ENCODE results near the gene EEIG1. TPM values are rescaled to one million over a fixed set of nuclear protein-coding genes. Genes with fewer than 3 reads are reported as not detected.

EEIG1 gene
- total RNA-seq, 1 experiment from 2014 or later = 16.9 TPM

- no peak for DNase-seq
- Histone ChIP-seq H3K27me3 (ENCODE audit: control insufficient read depth, insufficient read depth, low read length) (no peaks in the 10 kb centered on the region), H3K36me3 (replicated peaks; ENCODE audit: control insufficient read depth, insufficient read depth, low read length) (no peaks in the 10 kb centered on the region), H3K4me3 (ENCODE audit: insufficient read depth, low read depth, low read length) (no peak overlapping the region)
Measured at GRCh38 chr9:128007566-128008138, 26.9 kb upstream of the EEIG1 start.

- DNase-seq = no peak
- Histone ChIP-seq H3K27me3 (ENCODE audit: control insufficient read depth, insufficient read depth, low read length) (no peaks in the 10 kb centered on the region), H3K4me3 (ENCODE audit: insufficient read depth, low read depth, low read length) (no peak overlapping the region)
Measured at GRCh38 chr9:128006332-128006996, 25.7 kb upstream of the EEIG1 start.

GRCh38 chr9:128005923-128006322 lies 25.1 kb upstream of the EEIG1 start:
- Histone ChIP-seq H3K4me3 (ENCODE audit: insufficient read depth, low read depth, low read length) (no peak overlapping the region), H3K27me3 (ENCODE audit: control insufficient read depth, insufficient read depth, low read length) (no peaks in the 10 kb centered on the region), H3K36me3 (replicated peaks; ENCODE audit: control insufficient read depth, insufficient read depth, low read length) (no peaks in the 10 kb centered on the region)
- no peak for DNase-seq

More at GRCh38 chr9:128006332-128006996, 25.7 kb upstream of the EEIG1 start:
- H3K36me3 ChIP-seq (replicated peaks; ENCODE audit: control insufficient read depth, insufficient read depth, low read length) = no peaks in the 10 kb centered on the region

- no peak overlapping the region for H3K4me3 ChIP-seq (ENCODE audit: insufficient read depth, low read depth, low read length)
Measured at GRCh38 chr9:128003966-128004604, 23.3 kb upstream of the EEIG1 start.

GRCh38 chr9:128002959-128003358 lies 22.2 kb upstream of the EEIG1 start:
- DNase-seq = no peak
- Histone ChIP-seq H3K27me3 (ENCODE audit: control insufficient read depth, insufficient read depth, low read length) (no peaks in the 10 kb centered on the region), H3K4me3 (ENCODE audit: insufficient read depth, low read depth, low read length) (no peak overlapping the region), H3K36me3 (replicated peaks; ENCODE audit: control insufficient read depth, insufficient read depth, low read length) (no peaks in the 10 kb centered on the region)

More at GRCh38 chr9:128003966-128004604, 23.3 kb upstream of the EEIG1 start:
- no peaks in the 10 kb centered on the region for H3K27me3 ChIP-seq (ENCODE audit: control insufficient read depth, insufficient read depth, low read length)
- H3K36me3 ChIP-seq (replicated peaks; ENCODE audit: control insufficient read depth, insufficient read depth, low read length) = no peaks in the 10 kb centered on the region
- DNase-seq = no peak

GRCh38 chr9:128001779-128002298 lies 21.1 kb upstream of the EEIG1 start:
- no peak overlapping the region for H3K4me3 ChIP-seq (ENCODE audit: insufficient read depth, low read depth, low read length)
- H3K36me3 ChIP-seq (replicated peaks; ENCODE audit: control insufficient read depth, insufficient read depth, low read length) = no peaks in the 10 kb centered on the region
- no peaks in the 10 kb centered on the region for H3K27me3 ChIP-seq (ENCODE audit: control insufficient read depth, insufficient read depth, low read length)
- DNase-seq = peak; percentile 70

GRCh38 chr9:128001151-128001778 lies 20.5 kb upstream of the EEIG1 start:
- no peak for DNase-seq
- no peaks in the 10 kb centered on the region for H3K27me3 ChIP-seq (ENCODE audit: control insufficient read depth, insufficient read depth, low read length)
- no peaks in the 10 kb centered on the region for H3K36me3 ChIP-seq (replicated peaks; ENCODE audit: control insufficient read depth, insufficient read depth, low read length)
- no peak overlapping the region for H3K4me3 ChIP-seq (ENCODE audit: insufficient read depth, low read depth, low read length)

GRCh38 chr9:127999461-127999860 lies 18.7 kb upstream of the EEIG1 start:
- Histone ChIP-seq H3K36me3 (replicated peaks; ENCODE audit: control insufficient read depth, insufficient read depth, low read length) (no peaks in the 10 kb centered on the region), H3K27me3 (ENCODE audit: control insufficient read depth, insufficient read depth, low read length) (no peaks in the 10 kb centered on the region), H3K4me3 (ENCODE audit: insufficient read depth, low read depth, low read length) (no peak overlapping the region)
- DNase-seq = no peak

- Histone ChIP-seq H3K36me3 (replicated peaks; ENCODE audit: control insufficient read depth, insufficient read depth, low read length) (no peaks in the 10 kb centered on the region), H3K27me3 (ENCODE audit: control insufficient read depth, insufficient read depth, low read length) (no peaks in the 10 kb centered on the region), H3K4me3 (ENCODE audit: insufficient read depth, low read depth, low read length) (no peak overlapping the region)
- no peak for DNase-seq
Measured at GRCh38 chr9:127993721-127994120, 12.9 kb upstream of the EEIG1 start.

GRCh38 chr9:127991757-127992274 lies 11.0 kb upstream of the EEIG1 start:
- Histone ChIP-seq H3K4me3 (ENCODE audit: insufficient read depth, low read depth, low read length) (no peak overlapping the region), H3K36me3 (replicated peaks; ENCODE audit: control insufficient read depth, insufficient read depth, low read length) (no peaks in the 10 kb centered on the region), H3K27me3 (ENCODE audit: control insufficient read depth, insufficient read depth, low read length) (no peaks in the 10 kb centered on the region)
- no peak for DNase-seq

GRCh38 chr9:127991017-127991756 lies 10.4 kb upstream of the EEIG1 start:
- Histone ChIP-seq H3K36me3 (replicated peaks; ENCODE audit: control insufficient read depth, insufficient read depth, low read length) (no peaks in the 10 kb centered on the region), H3K27me3 (ENCODE audit: control insufficient read depth, insufficient read depth, low read length) (no peaks in the 10 kb centered on the region), H3K4me3 (ENCODE audit: insufficient read depth, low read depth, low read length) (no peak overlapping the region)
- no peak for DNase-seq

GRCh38 chr9:127990554-127990953 lies 9.8 kb upstream of the EEIG1 start:
- H3K36me3 ChIP-seq (replicated peaks; ENCODE audit: control insufficient read depth, insufficient read depth, low read length) = no peaks in the 10 kb centered on the region
- no peaks in the 10 kb centered on the region for H3K27me3 ChIP-seq (ENCODE audit: control insufficient read depth, insufficient read depth, low read length)
- H3K4me3 ChIP-seq (ENCODE audit: insufficient read depth, low read depth, low read length) = no peak overlapping the region
- no peak for DNase-seq

- DNase-seq = no peak
- Histone ChIP-seq H3K36me3 (replicated peaks; ENCODE audit: control insufficient read depth, insufficient read depth, low read length) (no peaks in the 10 kb centered on the region), H3K27me3 (ENCODE audit: control insufficient read depth, insufficient read depth, low read length) (no peaks in the 10 kb centered on the region), H3K4me3 (ENCODE audit: insufficient read depth, low read depth, low read length) (no peak overlapping the region)
Measured at GRCh38 chr9:127989094-127989493, 8.3 kb upstream of the EEIG1 start.

GRCh38 chr9:127987103-127987614 lies 6.4 kb upstream of the EEIG1 start:
- no peak for DNase-seq
- no peaks in the 10 kb centered on the region for H3K36me3 ChIP-seq (replicated peaks; ENCODE audit: control insufficient read depth, insufficient read depth, low read length)
- no peak overlapping the region for H3K4me3 ChIP-seq (ENCODE audit: insufficient read depth, low read depth, low read length)
- no peaks in the 10 kb centered on the region for H3K27me3 ChIP-seq (ENCODE audit: control insufficient read depth, insufficient read depth, low read length)

All from H7 (cell line).